Caco-2 (cell line): ENCODE data around the gene SLC18A2. TPM values are rescaled to one million over a fixed set of nuclear protein-coding genes. Genes with fewer than 3 reads are reported as not detected.
"Not testable (repeated sequence)": the region's sequence is repeated elsewhere in the genome, so short reads cannot be mapped to it uniquely, and the experiment has no call there.

ENCODE experiments used
- BruUV-seq: library from RNA; stranded (reverse); fragments of 400-500 nt; replicated peaks from 2 replicates; lab custom pipeline; 2021; lab: Mats Ljungman, UMichigan
- CTCF ChIA-PET: fragments of 300-600 bp; sonication (Branson Sonifier 250); formaldehyde crosslinking; loops from one replicate; lab custom pipeline; 2022; ENCODE audit warnings: antibody characterized with exemption; lab: Charles Lee
- POLR2A ChIA-PET: fragments of 300-600 bp; sonication (Branson Sonifier 250); formaldehyde crosslinking; loops from one replicate; lab custom pipeline; 2022; ENCODE audit warnings: antibody characterized with exemption; lab: Charles Lee
- DNase-seq, 2 experiments: peaks; one replicate each; pipeline versions ENCODE4 v3.0.0 to v3.0.0-alpha.2; 2020 to 2022
- H3K27me3 ChIP-seq: replicated peaks from 2 replicates; pipeline ENCODE4 v1.6.0; 2011; ENCODE audit warnings: low read length; ENCODE audit not compliant: control insufficient read depth, insufficient read depth
- H3K36me3 ChIP-seq: 2 replicates; pipeline ENCODE4 v1.5.1; 2011; ENCODE audit warnings: low read length; ENCODE audit not compliant: control insufficient read depth, insufficient read depth
- H3K4me1 ChIP-seq: fragments of 250-450 bp; sonication (Bioruptor Pico); 2 replicates; pipeline ENCODE4 v1.5.1; 2020; ENCODE audit warnings: mild to moderate bottlenecking
- H3K4me3 ChIP-seq: 2 replicates; pipeline ENCODE4 v1.5.1; 2011; ENCODE audit warnings: low read depth, mild to moderate bottlenecking, control low read depth, low read length
- H3K9me3 ChIP-seq: fragments of 250-450 bp; sonication (Bioruptor Pico); 2 replicates; pipeline ENCODE4 v1.5.1; 2020; ENCODE audit warnings: mild to moderate bottlenecking, moderate library complexity
- H3K27ac Mint-ChIP-seq: one replicate; pipeline ENCODE4 v1.8.0; 2022; ENCODE audit warnings: mixed read lengths; ENCODE audit not compliant: unreplicated experiment
- H3K27me3 Mint-ChIP-seq: one replicate; pipeline ENCODE4 v1.8.0; 2022; ENCODE audit warnings: mixed read lengths; ENCODE audit not compliant: insufficient read depth, unreplicated experiment
- H3K36me3 Mint-ChIP-seq: one replicate; pipeline ENCODE4 v1.8.0; 2022; ENCODE audit warnings: mild to moderate bottlenecking, mixed read lengths; ENCODE audit not compliant: insufficient read depth, unreplicated experiment
- H3K4me1 Mint-ChIP-seq: one replicate; pipeline ENCODE4 v1.8.0; 2022; ENCODE audit warnings: low read depth, mixed read lengths; ENCODE audit not compliant: unreplicated experiment
- H3K4me3 Mint-ChIP-seq: one replicate; pipeline ENCODE4 v1.8.0; 2022; ENCODE audit warnings: mild to moderate bottlenecking, moderate library complexity, mixed read lengths; ENCODE audit not compliant: unreplicated experiment
- H3K9me3 Mint-ChIP-seq: one replicate; pipeline ENCODE4 v1.8.0; 2022; ENCODE audit warnings: mixed read lengths; ENCODE audit not compliant: unreplicated experiment
- intact Hi-C: fragments of 100-400 bp; cut with micrococcal nuclease; formaldehyde crosslinking; loops from one replicate; pipeline ENCODE4 v1.10.0; 2022; ENCODE audit not compliant: unreplicated experiment
- total RNA-seq: library from RNA; stranded (reverse); gene quantifications from 2 replicates; pipeline ENCODE4 v1.2.3, GENCODE V29; 2022
- TF ChIP-seq, protein P1 (sequence below), 2 experiments: fragments of 200-600 bp in 1 of 2; IDR thresholded peaks; 1 replicate in 1 of 2; 2 replicates in 1 of 2; pipeline versions ENCODE4 v1.5.1 to v1.8.0; 2011 to 2022; ENCODE audit warnings: antibody characterized with exemption in 1 of 2, control low read depth in 1 of 2, inconsistent platforms in 1 of 2, low read depth in 1 of 2, low read length in 1 of 2, mild to moderate bottlenecking in 1 of 2, moderate library complexity in 1 of 2; ENCODE audit not compliant: insufficient read depth in 1 of 2, severe bottlenecking in 1 of 2, unreplicated experiment in 1 of 2

SLC18A2 gene
- total RNA-seq, 1 experiment from 2014 or later = not detected

DNA sequence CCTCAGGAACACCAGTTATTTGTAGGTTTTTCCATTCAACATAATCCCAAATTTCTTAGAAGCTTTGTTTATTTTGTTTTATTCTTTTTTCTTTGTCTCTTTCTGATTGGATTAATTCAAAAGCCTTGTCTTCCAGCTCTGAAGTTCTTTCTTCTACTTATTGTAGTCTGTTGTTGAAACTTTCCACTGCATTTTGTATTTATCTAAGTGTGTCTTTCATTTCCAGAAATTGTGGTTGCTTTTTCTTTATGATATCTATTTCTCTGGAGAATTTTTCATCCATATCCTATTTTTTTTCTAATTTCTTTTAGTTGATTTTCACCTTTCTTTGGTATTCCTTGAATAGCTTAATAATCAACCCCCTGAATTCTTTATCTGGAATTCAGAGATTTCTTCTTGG is 58.5 kb downstream of the SLC18A2 start:
- peaks cover 1% of the 10 kb centered on the region; the same call in 1 of the 2 replicates for H3K36me3 ChIP-seq
- 0 out of 2 replicates have a peak, but pooled peaks cover 3% of the 10 kb centered on the region for H3K9me3 ChIP-seq
- Mint-ChIP-seq H3K9me3 (no peaks in the 10 kb centered on the region), H3K27ac (no peak overlapping the region), H3K27me3 (no peaks in the 10 kb centered on the region), H3K36me3 (peaks cover 35% of the 10 kb centered on the region), H3K4me3 (no peak overlapping the region), H3K4me1 (no peaks in the 10 kb centered on the region)
- H3K27me3 ChIP-seq = no peaks in the 10 kb centered on the region
- ChIA-PET CTCF (no interaction called here), POLR2A (no interaction called here)
- no peak for DNase-seq
- H3K4me1 ChIP-seq = no peaks in the 10 kb centered on the region
- no TSS peak for BruUV-seq
- H3K4me3 ChIP-seq = no peak overlapping the region
- TF ChIP-seq, protein P1, sequence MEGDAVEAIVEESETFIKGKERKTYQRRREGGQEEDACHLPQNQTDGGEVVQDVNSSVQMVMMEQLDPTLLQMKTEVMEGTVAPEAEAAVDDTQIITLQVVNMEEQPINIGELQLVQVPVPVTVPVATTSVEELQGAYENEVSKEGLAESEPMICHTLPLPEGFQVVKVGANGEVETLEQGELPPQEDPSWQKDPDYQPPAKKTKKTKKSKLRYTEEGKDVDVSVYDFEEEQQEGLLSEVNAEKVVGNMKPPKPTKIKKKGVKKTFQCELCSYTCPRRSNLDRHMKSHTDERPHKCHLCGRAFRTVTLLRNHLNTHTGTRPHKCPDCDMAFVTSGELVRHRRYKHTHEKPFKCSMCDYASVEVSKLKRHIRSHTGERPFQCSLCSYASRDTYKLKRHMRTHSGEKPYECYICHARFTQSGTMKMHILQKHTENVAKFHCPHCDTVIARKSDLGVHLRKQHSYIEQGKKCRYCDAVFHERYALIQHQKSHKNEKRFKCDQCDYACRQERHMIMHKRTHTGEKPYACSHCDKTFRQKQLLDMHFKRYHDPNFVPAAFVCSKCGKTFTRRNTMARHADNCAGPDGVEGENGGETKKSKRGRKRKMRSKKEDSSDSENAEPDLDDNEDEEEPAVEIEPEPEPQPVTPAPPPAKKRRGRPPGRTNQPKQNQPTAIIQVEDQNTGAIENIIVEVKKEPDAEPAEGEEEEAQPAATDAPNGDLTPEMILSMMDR (IDR thresholded peaks at IDR 0.05; ENCODE audit: insufficient read depth in 1 of 2, low read depth in 1 of 2, low read length in 1 of 2, severe bottlenecking in 1 of 2, unreplicated experiment in 1 of 2) = no peak
- intact Hi-C loops = no loop called here

DNA sequence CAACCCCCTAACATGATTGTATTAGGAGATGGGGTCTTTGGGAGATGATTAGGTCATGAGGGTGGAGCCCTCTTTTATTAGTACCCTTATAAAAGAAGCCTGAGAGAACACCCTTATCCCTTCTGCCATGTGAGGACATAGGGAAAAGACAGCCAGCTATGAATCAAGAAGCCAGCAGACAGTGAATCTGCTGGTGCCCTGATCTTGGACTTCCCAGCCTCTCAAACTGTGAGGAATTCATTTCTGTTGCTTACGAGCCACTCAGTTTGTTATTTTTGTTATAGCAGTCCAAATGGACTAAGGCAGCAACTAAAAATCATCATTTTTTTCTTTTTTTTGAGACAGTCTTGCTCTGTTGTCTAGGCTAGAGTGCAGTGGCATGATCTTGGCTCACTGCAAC is 59.8 kb downstream of the SLC18A2 start:
- Histone ChIP-seq H3K4me1 (no peaks in the 10 kb centered on the region), H3K27me3 (no peaks in the 10 kb centered on the region), H3K36me3 (peaks cover 1% of the 10 kb centered on the region; the same call in 1 of the 2 replicates), H3K9me3 (0 out of 2 replicates have a peak, but pooled peaks cover 3% of the 10 kb centered on the region), H3K4me3 (no peak overlapping the region)
- BruUV-seq = no TSS peak
- ChIA-PET POLR2A (no interaction called here), CTCF (no interaction called here)
- DNase-seq = no peak
- Mint-ChIP-seq H3K4me3 (no peak overlapping the region), H3K27me3 (no peaks in the 10 kb centered on the region), H3K4me1 (no peaks in the 10 kb centered on the region), H3K9me3 (no peaks in the 10 kb centered on the region), H3K27ac (no peak overlapping the region), H3K36me3 (peaks cover 36% of the 10 kb centered on the region)
- intact Hi-C loops = no loop called here
- TF ChIP-seq, protein P1 (IDR thresholded peaks at IDR 0.05; ENCODE audit: insufficient read depth in 1 of 2, low read depth in 1 of 2, low read length in 1 of 2, severe bottlenecking in 1 of 2, unreplicated experiment in 1 of 2) = no peak

DNA sequence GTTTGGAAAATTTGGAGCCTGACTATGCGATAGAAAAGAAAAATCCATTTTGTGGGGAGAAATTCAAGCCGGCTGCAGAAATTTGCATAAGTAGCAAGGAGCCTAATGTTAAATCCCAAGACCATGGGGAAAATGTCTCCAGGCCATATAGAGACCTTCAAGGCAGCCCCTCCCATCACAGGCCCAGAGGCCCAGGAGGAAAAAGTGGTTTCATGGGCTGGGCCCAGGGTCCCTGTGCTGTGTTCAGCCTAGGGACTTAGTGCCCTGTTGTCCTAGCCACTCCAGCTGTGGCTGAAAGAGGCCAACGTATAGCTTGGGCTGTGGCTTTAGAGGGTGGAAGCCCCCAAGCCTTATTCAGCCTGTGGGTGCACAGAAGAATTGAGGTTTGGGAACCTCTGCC is 62.5 kb downstream of the SLC18A2 start:
- H3K27me3 ChIP-seq, POLR2A ChIA-PET, H3K27me3 Mint-ChIP-seq, H3K4me3 Mint-ChIP-seq, H3K9me3 Mint-ChIP-seq, H3K36me3 ChIP-seq, DNase-seq, H3K9me3 ChIP-seq, BruUV-seq, H3K4me1 ChIP-seq, H3K4me1 Mint-ChIP-seq, H3K4me3 ChIP-seq, H3K27ac Mint-ChIP-seq, intact Hi-C loops, CTCF ChIA-PET: not testable (repeated sequence)
- H3K36me3 Mint-ChIP-seq = peaks cover 36% of the 10 kb centered on the region

DNA sequence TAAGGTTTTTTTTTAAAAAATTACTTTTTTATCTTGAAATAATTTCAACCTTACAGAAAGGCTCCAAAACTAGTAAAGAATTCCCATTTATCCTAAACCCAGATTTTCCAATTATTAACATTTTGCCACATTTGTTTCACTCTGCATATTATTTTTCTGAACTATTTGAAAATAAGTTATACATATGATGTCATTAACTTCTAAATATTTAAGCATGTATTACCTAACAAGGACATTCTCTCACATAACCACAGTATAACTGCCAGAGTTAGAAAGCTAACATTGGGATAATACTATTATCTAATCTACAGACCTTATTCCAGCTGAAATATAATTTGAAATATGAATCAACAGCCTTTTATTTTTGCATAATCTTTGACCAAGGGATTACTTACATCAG is 65.8 kb downstream of the SLC18A2 start:
- H3K27me3 Mint-ChIP-seq = no peaks in the 10 kb centered on the region
- intact Hi-C loops = no loop called here
- Histone ChIP-seq H3K9me3 (0 out of 2 replicates have a peak, but pooled peaks cover 3% of the 10 kb centered on the region), H3K36me3 (peaks cover 1% of the 10 kb centered on the region; the same call in 1 of the 2 replicates), H3K27me3 (no peaks in the 10 kb centered on the region), H3K4me1 (no peaks in the 10 kb centered on the region), H3K4me3 (no peak overlapping the region)
- ChIA-PET CTCF (no interaction called here), POLR2A (no interaction called here)
- DNase-seq = no peak
- TF ChIP-seq, protein P1 (IDR thresholded peaks at IDR 0.05; ENCODE audit: insufficient read depth in 1 of 2, low read depth in 1 of 2, low read length in 1 of 2, severe bottlenecking in 1 of 2, unreplicated experiment in 1 of 2) = no peak
- peaks cover 21% of the 10 kb centered on the region for H3K4me1 Mint-ChIP-seq
- H3K9me3 Mint-ChIP-seq = no peaks in the 10 kb centered on the region
- H3K4me3 Mint-ChIP-seq = no peak overlapping the region
- H3K36me3 Mint-ChIP-seq = peaks cover 30% of the 10 kb centered on the region
- BruUV-seq = no TSS peak
- H3K27ac Mint-ChIP-seq = no peak overlapping the region
